IPS-20b (cell line): ENCODE results near the gene ANKRD31.
"Not testable (repeated sequence)": the region's sequence is repeated elsewhere in the genome, so short reads cannot be mapped to it uniquely, and the experiment has no call there.

ENCODE experiments used
- H3K27ac ChIP-seq: one replicate; pipeline ENCODE4 v1.5.1; 2013; ENCODE audit warnings: low read length
- H3K27me3 ChIP-seq: 2 replicates; pipeline ENCODE4 v1.6.1; 2013; ENCODE audit warnings: mild to moderate bottlenecking, low read length, inconsistent platforms; ENCODE audit not compliant: insufficient read depth
- H3K36me3 ChIP-seq: 2 replicates; pipeline ENCODE4 v1.6.1; 2013; ENCODE audit warnings: low read depth, mild to moderate bottlenecking, inconsistent platforms, low read length, moderate library complexity; ENCODE audit not compliant: insufficient read depth
- H3K4me1 ChIP-seq: 2 replicates; pipeline ENCODE4 v1.6.1; 2013; ENCODE audit warnings: mild to moderate bottlenecking, control low read depth, inconsistent platforms, low read length, moderate library complexity; ENCODE audit not compliant: insufficient read depth
- H3K4me3 ChIP-seq: 2 replicates; pipeline ENCODE4 v1.5.1; 2013; ENCODE audit warnings: mild to moderate bottlenecking, low read length, inconsistent platforms
- H3K9ac ChIP-seq: 2 replicates; pipeline ENCODE4 v1.6.1; 2013; ENCODE audit warnings: low read depth, mild to moderate bottlenecking, inconsistent platforms, low read length, moderate library complexity
- H3K9me3 ChIP-seq: 2 replicates; pipeline ENCODE4 v1.6.1; 2013; ENCODE audit warnings: mild to moderate bottlenecking, low read depth, low read length, inconsistent platforms; ENCODE audit not compliant: insufficient read depth

ANKRD31 gene

GRCh38 chr5:75262271-75262670 is 25.6 kb upstream of the ANKRD31 start:
- no peak overlapping the region for H3K27ac ChIP-seq
- no peak overlapping the region for H3K9ac ChIP-seq
- no peaks in the 10 kb centered on the region for H3K36me3 ChIP-seq
- H3K4me1 ChIP-seq, result no peaks in the 10 kb centered on the region
- H3K4me3 ChIP-seq, result no peak overlapping the region
- no peaks in the 10 kb centered on the region for H3K9me3 ChIP-seq
- no peaks in the 10 kb centered on the region for H3K27me3 ChIP-seq

- Histone ChIP-seq H3K9ac (no peak overlapping the region), H3K27me3 (no peaks in the 10 kb centered on the region), H3K4me3 (no peak overlapping the region), H3K9me3 (peaks cover 5% of the 10 kb centered on the region; the same call in 1 of the 2 replicates), H3K4me1 (no peaks in the 10 kb centered on the region), H3K27ac (no peak overlapping the region), H3K36me3 (no peaks in the 10 kb centered on the region)
These were observed 24.0 kb upstream of the ANKRD31 start for GRCh38 chr5:75260708-75261107.

- H3K9me3 ChIP-seq, H3K36me3 ChIP-seq, H3K9ac ChIP-seq: not testable (repeated sequence)
These were observed 13.8 kb upstream of the ANKRD31 start for GRCh38 chr5:75250452-75250851.

GRCh38 chr5:75245023-75245422 is 8.3 kb upstream of the ANKRD31 start:
- H3K4me1 ChIP-seq, result peaks cover 5% of the 10 kb centered on the region; the same call in 1 of the 2 replicates

More at GRCh38 chr5:75250452-75250851, 13.8 kb upstream of the ANKRD31 start:
- not testable (repeated sequence) for H3K4me1 ChIP-seq, H3K27me3 ChIP-seq, H3K4me3 ChIP-seq, H3K27ac ChIP-seq

GRCh38 chr5:75243510-75243909 is 6.8 kb upstream of the ANKRD31 start:
- peaks cover 11% of the 10 kb centered on the region for H3K4me1 ChIP-seq
- no peak overlapping the region for H3K9ac ChIP-seq
- no peaks in the 10 kb centered on the region for H3K9me3 ChIP-seq
- H3K4me3 ChIP-seq, result no peak overlapping the region
- H3K27ac ChIP-seq, result no peak overlapping the region
- H3K36me3 ChIP-seq, result no peaks in the 10 kb centered on the region
- no peaks in the 10 kb centered on the region for H3K27me3 ChIP-seq

More at GRCh38 chr5:75245023-75245422, 8.3 kb upstream of the ANKRD31 start:
- Histone ChIP-seq H3K36me3 (no peaks in the 10 kb centered on the region), H3K27me3 (no peaks in the 10 kb centered on the region), H3K4me3 (no peak overlapping the region), H3K9ac (no peak overlapping the region), H3K27ac (no peak overlapping the region), H3K9me3 (no peaks in the 10 kb centered on the region)

GRCh38 chr5:75243100-75243499 is 6.4 kb upstream of the ANKRD31 start:
- no peak overlapping the region for H3K27ac ChIP-seq
- peaks cover 11% of the 10 kb centered on the region for H3K4me1 ChIP-seq
- H3K9me3 ChIP-seq, result no peaks in the 10 kb centered on the region
- H3K27me3 ChIP-seq, result no peaks in the 10 kb centered on the region
- no peak overlapping the region for H3K4me3 ChIP-seq
- no peak overlapping the region for H3K9ac ChIP-seq
- H3K36me3 ChIP-seq, result no peaks in the 10 kb centered on the region

- Histone ChIP-seq H3K36me3 (no peaks in the 10 kb centered on the region), H3K4me1 (peaks cover 15% of the 10 kb centered on the region), H3K27ac (no peak overlapping the region), H3K4me3 (no peak overlapping the region), H3K27me3 (no peaks in the 10 kb centered on the region), H3K9ac (no peak overlapping the region), H3K9me3 (no peaks in the 10 kb centered on the region)
These were observed 5.4 kb upstream of the ANKRD31 start for GRCh38 chr5:75242067-75242466.

- Histone ChIP-seq H3K27me3 (no peaks in the 10 kb centered on the region), H3K4me3 (no peak overlapping the region), H3K9ac (peak overlapping the region; percentile 38; the same call in 1 of the 2 replicates), H3K27ac (no peak overlapping the region), H3K36me3 (no peaks in the 10 kb centered on the region), H3K4me1 (peaks cover 21% of the 10 kb centered on the region), H3K9me3 (no peaks in the 10 kb centered on the region)
These were observed 3.0 kb upstream of the ANKRD31 start for GRCh38 chr5:75239681-75240080.

GRCh38 chr5:75235711-75236110 is 967 bp downstream of the ANKRD31 start:
- no peak overlapping the region for H3K9ac ChIP-seq

GRCh38 chr5:75234251-75234650 is 2.4 kb downstream of the ANKRD31 start:
- Histone ChIP-seq H3K4me1 (peaks cover 12% of the 10 kb centered on the region), H3K4me3 (no peak overlapping the region), H3K36me3 (no peaks in the 10 kb centered on the region), H3K9me3 (no peaks in the 10 kb centered on the region), H3K27me3 (no peaks in the 10 kb centered on the region), H3K27ac (no peak overlapping the region), H3K9ac (no peak overlapping the region)

More at GRCh38 chr5:75235711-75236110, 967 bp downstream of the ANKRD31 start:
- H3K9me3 ChIP-seq, result no peaks in the 10 kb centered on the region
- peaks cover 16% of the 10 kb centered on the region for H3K4me1 ChIP-seq
- no peak overlapping the region for H3K27ac ChIP-seq
- H3K36me3 ChIP-seq, result no peaks in the 10 kb centered on the region
- no peaks in the 10 kb centered on the region for H3K27me3 ChIP-seq
- H3K4me3 ChIP-seq, result no peak overlapping the region

GRCh38 chr5:75226916-75227315 is 9.8 kb downstream of the ANKRD31 start:
- Histone ChIP-seq H3K4me1 (no peaks in the 10 kb centered on the region), H3K9ac (no peak overlapping the region), H3K9me3 (no peaks in the 10 kb centered on the region), H3K36me3 (no peaks in the 10 kb centered on the region), H3K4me3 (no peak overlapping the region), H3K27ac (no peak overlapping the region), H3K27me3 (no peaks in the 10 kb centered on the region)

GRCh38 chr5:75225506-75225905 is 11.2 kb downstream of the ANKRD31 start:
- Histone ChIP-seq H3K4me1 (no peaks in the 10 kb centered on the region), H3K36me3 (no peaks in the 10 kb centered on the region)

GRCh38 chr5:75220787-75221186 is 15.9 kb downstream of the ANKRD31 start:
- not testable (repeated sequence) for H3K9me3 ChIP-seq, H3K9ac ChIP-seq, H3K27ac ChIP-seq

More at GRCh38 chr5:75225506-75225905, 11.2 kb downstream of the ANKRD31 start:
- no peak overlapping the region for H3K4me3 ChIP-seq
- no peaks in the 10 kb centered on the region for H3K27me3 ChIP-seq
- H3K9me3 ChIP-seq, result no peaks in the 10 kb centered on the region
- no peak overlapping the region for H3K27ac ChIP-seq
- H3K9ac ChIP-seq, result no peak overlapping the region

More at GRCh38 chr5:75220787-75221186, 15.9 kb downstream of the ANKRD31 start:
- H3K4me3 ChIP-seq, H3K36me3 ChIP-seq, H3K4me1 ChIP-seq, H3K27me3 ChIP-seq: not testable (repeated sequence)
